Activated B cell treated with CpG ODN at 0.5 μM for 24 hours (primary cell): Measurements from ENCODE around the gene RPL18A. TPM values are rescaled to one million over a fixed set of nuclear protein-coding genes. Genes with fewer than 3 reads are reported as not detected.

Experiments used
- ATAC-seq: fragments of 200-7000 bp; cut with Tn5 transposase; one replicate; pipeline ENCODE4 v1.10.0; 2021; ENCODE audit warnings: low read depth, mild to moderate bottlenecking, moderate library complexity
- CTCF ChIA-PET: fragments of 350-600 bp; sonication (Branson Sonifier 250); formaldehyde crosslinking; loops from one replicate; lab custom pipeline; 2021; ENCODE audit warnings: antibody characterized with exemption; lab: Charles Lee
- POLR2A ChIA-PET: fragments of 350-600 bp; sonication (Branson Sonifier 250); formaldehyde crosslinking; loops from one replicate; lab custom pipeline; 2021; ENCODE audit warnings: antibody characterized with exemption; lab: Charles Lee
- DNase-seq: peaks from one replicate; pipeline ENCODE4 v3.0.0; 2022
- H3K27ac Mint-ChIP-seq: one replicate; pipeline ENCODE4 v1.8.0; 2020; ENCODE audit warnings: mixed read lengths
- H3K27me3 Mint-ChIP-seq: one replicate; pipeline ENCODE4 v1.8.0; 2021; ENCODE audit warnings: mixed read lengths
- H3K36me3 Mint-ChIP-seq: one replicate; pipeline ENCODE4 v1.8.0; 2021; ENCODE audit warnings: low read depth, mixed read lengths
- H3K4me1 Mint-ChIP-seq: one replicate; pipeline ENCODE4 v1.8.0; 2021; ENCODE audit warnings: mixed read lengths
- H3K4me3 Mint-ChIP-seq: one replicate; pipeline ENCODE4 v1.8.0; 2020; ENCODE audit warnings: mild to moderate bottlenecking, mixed read lengths
- H3K9me3 Mint-ChIP-seq: one replicate; pipeline ENCODE4 v1.8.0; 2020; ENCODE audit warnings: mixed read lengths
- CTCF ChIP-seq: fragments of 200-600 bp; IDR thresholded peaks from one replicate; pipeline ENCODE4 v1.8.0; 2022; ENCODE audit warnings: antibody characterized with exemption, mild to moderate bottlenecking
- intact Hi-C: fragments of 100-400 bp; cut with micrococcal nuclease; formaldehyde crosslinking; loops from one replicate; pipeline ENCODE4 v1.15.1; 2024
- total RNA-seq: library from RNA; stranded (reverse); gene quantifications from 2 replicates; pipeline ENCODE4 v1.2.3, GENCODE V29; 2022

RPL18A gene
- total RNA-seq, 1 donor from 2014 or later, result 4,113 TPM

GRCh38 chr19:17871878-17872250 lies 12.2 kb downstream of the RPL18A start, which contains the start of gene SLC5A5:
TSS of gene SLC5A5 (plus strand) at chr19:17871945. CDS start at chr19:17872320, 375 bp downstream.
- peaks cover 2% of the 10 kb centered on the region for H3K27me3 Mint-ChIP-seq
- intact Hi-C loops, result loop anchor here (5.0 kb wide), 1 partner anchor 125 kb away; no protein-coding TSS in a partner anchor
- ATAC-seq (no peak), DNase-seq (no peak)
- no peaks in the 10 kb centered on the region for H3K9me3 Mint-ChIP-seq
- POLR2A ChIA-PET, result interaction anchor here (0.9 to 3.7 kb wide), 3 partner anchors 12 to 61 kb away, joined by 3 to 36 read pairs (median 16); partner anchors contain the start of genes CCDC124 and RPL18A
- CTCF ChIA-PET, result interaction anchor here (1.5 to 2.7 kb wide), 3 partner anchors 12 to 61 kb away, joined by 3 to 24 read pairs (median 8); partner anchors contain the start of genes CCDC124 and RPL18A
- no peak within 1 kb of the TSS for H3K27ac Mint-ChIP-seq
- H3K36me3 Mint-ChIP-seq, result no peaks in the 10 kb centered on the region
- peaks cover 21% of the 10 kb centered on the region for H3K4me1 Mint-ChIP-seq
- peak within 1 kb of the TSS; percentile 53 for H3K4me3 Mint-ChIP-seq
- no peak for TF ChIP-seq CTCF

GRCh38 chr19:17872251-17873001 lies 12.7 kb downstream of the RPL18A start:
- H3K27me3 Mint-ChIP-seq, result peaks cover 2% of the 10 kb centered on the region
- H3K4me1 Mint-ChIP-seq, result peaks cover 21% of the 10 kb centered on the region
- H3K27ac Mint-ChIP-seq, result no peak overlapping the region
- CTCF ChIA-PET, result interaction anchor here (1.5 to 2.7 kb wide), 3 partner anchors 13 to 60 kb away, joined by 3 to 24 read pairs (median 8); partner anchors contain the start of genes CCDC124 and RPL18A
- ATAC-seq (peak; percentile 10), DNase-seq (no peak)
- H3K36me3 Mint-ChIP-seq, result no peaks in the 10 kb centered on the region
- POLR2A ChIA-PET, result interaction anchor here (3.7 kb wide), 2 partner anchors 13 to 60 kb away, joined by 16 to 36 read pairs; partner anchors contain the start of genes CCDC124 and RPL18A
- TF ChIP-seq CTCF, result no peak
- H3K9me3 Mint-ChIP-seq, result no peaks in the 10 kb centered on the region
- H3K4me3 Mint-ChIP-seq, result peak overlapping the region; percentile 35
- intact Hi-C loops, result loop anchor here (5.0 kb wide), 1 partner anchor 125 kb away; no protein-coding TSS in a partner anchor

- ChIA-PET CTCF (no interaction called here), POLR2A (interaction anchor here (0.6 to 1.4 kb wide), 3 partner anchors 11 to 59 kb away, joined by 3 to 4 read pairs (median 3); partner anchors contain the start of gene CCDC124)
- DNase-seq (peak; percentile 50), ATAC-seq (peak; percentile 90)
- H3K4me3 Mint-ChIP-seq, result peak overlapping the region; percentile 59
- no peak for TF ChIP-seq CTCF
- peaks cover 21% of the 10 kb centered on the region for H3K4me1 Mint-ChIP-seq
- no peaks in the 10 kb centered on the region for H3K36me3 Mint-ChIP-seq
- intact Hi-C loops, result loop anchor here (2.0 to 5.0 kb wide), 2 partner anchors 15 to 123 kb away; partner anchors contain the start of gene RPL18A
- H3K27ac Mint-ChIP-seq, result no peak overlapping the region
- H3K27me3 Mint-ChIP-seq, result peaks cover 2% of the 10 kb centered on the region
- H3K9me3 Mint-ChIP-seq, result no peaks in the 10 kb centered on the region
Observed at GRCh38 chr19:17873786-17874757, 14.4 kb downstream of the RPL18A start.

GRCh38 chr19:17874758-17875135 lies 15.0 kb downstream of the RPL18A start:
- DNase-seq (no peak), ATAC-seq (no peak)
- no peaks in the 10 kb centered on the region for H3K36me3 Mint-ChIP-seq
- H3K27ac Mint-ChIP-seq, result no peak overlapping the region
- H3K27me3 Mint-ChIP-seq, result peaks cover 2% of the 10 kb centered on the region
- ChIA-PET POLR2A (interaction anchor here (0.6 to 1.4 kb wide), 4 partner anchors 10 to 58 kb away, joined by 3 to 4 read pairs (median 4); partner anchors contain the start of genes CCDC124 and RPL18A), CTCF (no interaction called here)
- intact Hi-C loops, result loop anchor here (2.0 to 5.0 kb wide), 2 partner anchors 16 to 123 kb away; partner anchors contain the start of gene RPL18A
- no peaks in the 10 kb centered on the region for H3K9me3 Mint-ChIP-seq
- H3K4me3 Mint-ChIP-seq, result peak overlapping the region; percentile 57
- TF ChIP-seq CTCF, result no peak
- H3K4me1 Mint-ChIP-seq, result peaks cover 21% of the 10 kb centered on the region
